Upper lobe of right lung (tissue), 1 donor: Measurements from ENCODE around the gene NOL12. TPM values are rescaled to one million over a fixed set of nuclear protein-coding genes. Genes with fewer than 3 reads are reported as not detected.

Experiments
- ATAC-seq: fragments of 200-7000 bp; cut with Tn5 transposase; one replicate; pipeline ENCODE4 v1.9.1; 2020; ENCODE audit warnings: mild to moderate bottlenecking, moderate library complexity
- DNase-seq: peaks from one replicate; pipeline ENCODE4 v3.0.0-alpha.2; 2020
- H3K27ac ChIP-seq: fragments of 200-600 bp; one replicate; pipeline ENCODE4 v1.8.0; 2022
- H3K27me3 ChIP-seq: fragments of 200-600 bp; one replicate; pipeline ENCODE4 v1.8.0; 2022; ENCODE audit warnings: mild to moderate bottlenecking
- H3K36me3 ChIP-seq: fragments of 200-600 bp; one replicate; pipeline ENCODE4 v1.8.0; 2022
- H3K4me1 ChIP-seq: fragments of 200-600 bp; one replicate; pipeline ENCODE4 v1.8.0; 2022
- H3K4me3 ChIP-seq: fragments of 200-600 bp; one replicate; pipeline ENCODE4 v1.8.0; 2022; ENCODE audit warnings: mild to moderate bottlenecking
- H3K9me3 ChIP-seq: fragments of 200-600 bp; one replicate; pipeline ENCODE4 v1.8.0; 2022
- CTCF ChIP-seq: fragments of 200-600 bp; IDR thresholded peaks from one replicate; pipeline ENCODE4 v1.8.0; 2022; ENCODE audit warnings: antibody characterized with exemption
- intact Hi-C: fragments of 100-400 bp; cut with DNase I; formaldehyde crosslinking; loops from one replicate; pipeline ENCODE4 v1.11.0; 2022
- total RNA-seq: library from RNA; stranded (reverse); fragmentation: NEBNext Ultra II Directional; extraction: Animal tissue kit (Norgen Biotek cat#: 25700); gene quantifications from one replicate; pipeline ENCODE4 v1.2.1, GENCODE V29; 2021
- donor health status: DM: no; HTN: yes; CAD: no; lungs with severe emphysema.

Gene NOL12
- total RNA-seq, 1 donor from 2014 or later, result 21.6 TPM

- H3K27ac ChIP-seq, result no peak overlapping the region
Measured at GRCh38 chr22:37708580-37709444, 22.7 kb downstream of the NOL12 start.

GRCh38 chr22:37709445-37709765, 23.3 kb downstream of the NOL12 start:
- no peaks in the 10 kb centered on the region for H3K36me3 ChIP-seq
- no peak overlapping the region for H3K27ac ChIP-seq
- H3K9me3 ChIP-seq, result no peaks in the 10 kb centered on the region
- H3K4me1 ChIP-seq, result no peaks in the 10 kb centered on the region
- intact Hi-C loops, result no loop called here
- H3K4me3 ChIP-seq, result no peak overlapping the region
- no peaks in the 10 kb centered on the region for H3K27me3 ChIP-seq
- TF ChIP-seq CTCF, result no peak
- DNase-seq (no peak), ATAC-seq (no peak)

More at GRCh38 chr22:37708580-37709444, 22.7 kb downstream of the NOL12 start:
- Histone ChIP-seq H3K4me1 (no peaks in the 10 kb centered on the region), H3K36me3 (no peaks in the 10 kb centered on the region), H3K4me3 (no peak overlapping the region), H3K27me3 (no peaks in the 10 kb centered on the region), H3K9me3 (no peaks in the 10 kb centered on the region)
- DNase-seq (no peak), ATAC-seq (peak; percentile 59)
- TF ChIP-seq CTCF, result no peak
- intact Hi-C loops, result no loop called here

GRCh38 chr22:37710675-37711074, 24.5 kb downstream of the NOL12 start:
- TF ChIP-seq CTCF, result no peak
- Histone ChIP-seq H3K9me3 (no peaks in the 10 kb centered on the region), H3K4me1 (no peaks in the 10 kb centered on the region), H3K27me3 (no peaks in the 10 kb centered on the region), H3K27ac (no peak overlapping the region), H3K36me3 (no peaks in the 10 kb centered on the region), H3K4me3 (no peak overlapping the region)
- no peak for ATAC-seq
- intact Hi-C loops, result no loop called here
- DNase-seq, result no peak

GRCh38 chr22:37711490-37711889, 25.3 kb downstream of the NOL12 start:
- H3K36me3 ChIP-seq, result no peaks in the 10 kb centered on the region
- H3K27ac ChIP-seq, result no peak overlapping the region
- DNase-seq, result no peak
- no peaks in the 10 kb centered on the region for H3K9me3 ChIP-seq
- no peak overlapping the region for H3K4me3 ChIP-seq
- intact Hi-C loops, result no loop called here
- TF ChIP-seq CTCF, result no peak
- ATAC-seq, result no peak
- no peaks in the 10 kb centered on the region for H3K4me1 ChIP-seq
- no peaks in the 10 kb centered on the region for H3K27me3 ChIP-seq

- Histone ChIP-seq H3K27ac (no peak overlapping the region), H3K36me3 (no peaks in the 10 kb centered on the region), H3K9me3 (no peaks in the 10 kb centered on the region), H3K4me1 (no peaks in the 10 kb centered on the region), H3K4me3 (no peak overlapping the region), H3K27me3 (no peaks in the 10 kb centered on the region)
- intact Hi-C loops, result no loop called here
- TF ChIP-seq CTCF, result no peak
- no peak for DNase-seq
- ATAC-seq, result no peak
Measured at GRCh38 chr22:37713761-37714160, 27.6 kb downstream of the NOL12 start.

GRCh38 chr22:37714634-37715033, 28.5 kb downstream of the NOL12 start:
- no peaks in the 10 kb centered on the region for H3K36me3 ChIP-seq

More at GRCh38 chr22:37714634-37715033, 28.5 kb downstream of the NOL12 start:
- intact Hi-C loops, result no loop called here
- Histone ChIP-seq H3K9me3 (no peaks in the 10 kb centered on the region), H3K27me3 (no peaks in the 10 kb centered on the region), H3K4me1 (no peaks in the 10 kb centered on the region), H3K4me3 (no peak overlapping the region), H3K27ac (no peak overlapping the region)
- DNase-seq (no peak), ATAC-seq (no peak)
- no peak for TF ChIP-seq CTCF
